ENCODE data around the gene ACO2.

Gene ACO2

GRCh38 chr22:41573677-41574076 lies 104.8 kb downstream of the ACO2 start:
- no peak for DNase-seq

GRCh38 chr22:41574847-41575381 lies 106.0 kb downstream of the ACO2 start:
- no peak for DNase-seq

- no peak for DNase-seq
Measured at GRCh38 chr22:41575533-41575932, 106.6 kb downstream of the ACO2 start.

- DNase-seq = no peak
Measured at GRCh38 chr22:41576877-41577276, 108.0 kb downstream of the ACO2 start.

- no peak for DNase-seq
Measured at GRCh38 chr22:41578114-41578513, 109.2 kb downstream of the ACO2 start.

All from NCI-H2107 (cell line).